Measurements from ENCODE around the gene HSD17B8. TPM values are rescaled to one million over a fixed set of nuclear protein-coding genes. Genes with fewer than 3 reads are reported as not detected.

HSD17B8 gene
- total and polyA plus RNA-seq, 2 experiments from 2014 or later, result 4.3 to 8.9 TPM

GRCh38 chr6:33178755-33179475 is 25.5 kb upstream of the HSD17B8 start:
- Mint-ChIP-seq H3K27me3 (ENCODE audit: insufficient read depth, low read depth, poor library complexity) (peaks cover 15% of the 10 kb centered on the region), H3K4me1 (peaks cover 5% of the 10 kb centered on the region; the same call in 2 of the 3 replicates), H3K9me3 (no peaks in the 10 kb centered on the region), H3K36me3 (ENCODE audit: low read depth) (no peaks in the 10 kb centered on the region), H3K27ac (no peak overlapping the region), H3K4me3 (no peak overlapping the region)
- Histone ChIP-seq H2AFZ (no peak overlapping the region), H3K36me3 (ENCODE audit: insufficient read depth) (no peaks in the 10 kb centered on the region), H3K4me1 (ENCODE audit: insufficient read depth) (no peaks in the 10 kb centered on the region), H3K79me2 (replicated peaks; ENCODE audit: insufficient read depth) (no peaks in the 10 kb centered on the region), H3K4me2 (no peak overlapping the region), H3K27me3 (ENCODE audit: insufficient read depth) (no peaks in the 10 kb centered on the region), H3K4me3 (no peak overlapping the region), H3F3A (replicated peaks; ENCODE audit: low read depth) (no peaks in the 10 kb centered on the region), H3K27ac (ENCODE audit: low read depth) (no peak overlapping the region), H3K9me2 (ENCODE audit: insufficient read depth) (peaks cover 8% of the 10 kb centered on the region; the same call in 1 of the 2 replicates), H4K20me1 (replicated peaks; ENCODE audit: insufficient read depth) (no peaks in the 10 kb centered on the region)
- TF ChIP-seq NANOG (IDR thresholded peaks at IDR 0.05; ENCODE audit: borderline replicate concordance) (no peak), JUNB (IDR thresholded peaks at IDR 0.05; ENCODE audit: unreplicated experiment) (no peak)
- ATAC-seq, result no peak
- DNase-seq (ENCODE audit: low spot score), result no peak

DNA sequence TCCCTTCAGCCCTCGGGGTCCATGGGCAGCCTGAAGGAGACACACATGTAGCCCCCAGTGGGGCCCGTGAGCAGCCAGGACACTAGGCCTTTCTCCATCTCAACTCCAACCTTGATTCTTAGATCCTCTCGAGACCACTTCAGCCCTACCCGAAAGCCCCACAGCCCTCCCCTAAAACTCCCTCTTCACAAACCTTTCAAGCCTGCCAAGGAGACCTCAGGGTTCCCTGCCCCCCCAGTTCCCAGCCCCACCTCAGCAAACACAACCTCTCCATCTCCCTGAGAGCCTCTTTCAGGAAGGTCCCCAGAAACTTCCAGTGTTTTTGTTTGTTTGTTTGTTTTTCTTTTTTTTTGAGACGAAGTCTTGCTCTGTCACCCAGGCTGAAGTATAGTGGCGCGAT is 23.3 kb upstream of the HSD17B8 start:
- no peaks in the 10 kb centered on the region for H3K9me3 Mint-ChIP-seq
- ATAC-seq, result no peak
- no peaks in the 10 kb centered on the region; the same call in 2 of the 3 replicates for H3K36me3 Mint-ChIP-seq (ENCODE audit: low read depth)
- DNase-seq (ENCODE audit: low spot score), result no peak
- no peaks in the 10 kb centered on the region for H3K27me3 ChIP-seq (ENCODE audit: insufficient read depth)
- H4K20me1 ChIP-seq (replicated peaks; ENCODE audit: insufficient read depth), result no peaks in the 10 kb centered on the region
- H3K4me1 Mint-ChIP-seq, result peaks cover 13% of the 10 kb centered on the region
- no peaks in the 10 kb centered on the region for H3F3A ChIP-seq (replicated peaks; ENCODE audit: low read depth)
- H2AFZ ChIP-seq, result no peak overlapping the region
- H3K27me3 Mint-ChIP-seq (ENCODE audit: insufficient read depth, low read depth, poor library complexity), result peaks cover 12% of the 10 kb centered on the region
- H3K9me2 ChIP-seq (ENCODE audit: insufficient read depth), result peaks cover 14% of the 10 kb centered on the region; the same call in 1 of the 2 replicates
- no peaks in the 10 kb centered on the region for H3K79me2 ChIP-seq (replicated peaks; ENCODE audit: insufficient read depth)
- H3K4me2 ChIP-seq, result no peak overlapping the region
- H3K36me3 ChIP-seq (ENCODE audit: insufficient read depth), result no peaks in the 10 kb centered on the region
- no peak overlapping the region for H3K4me3 ChIP-seq
- H3K27ac Mint-ChIP-seq, result no peak overlapping the region
- no peak overlapping the region for H3K27ac ChIP-seq (ENCODE audit: low read depth)
- H3K4me1 ChIP-seq (ENCODE audit: insufficient read depth), result no peaks in the 10 kb centered on the region
- no peak overlapping the region; the same call in 2 of the 3 replicates for H3K4me3 Mint-ChIP-seq
- TF ChIP-seq, protein P1, sequence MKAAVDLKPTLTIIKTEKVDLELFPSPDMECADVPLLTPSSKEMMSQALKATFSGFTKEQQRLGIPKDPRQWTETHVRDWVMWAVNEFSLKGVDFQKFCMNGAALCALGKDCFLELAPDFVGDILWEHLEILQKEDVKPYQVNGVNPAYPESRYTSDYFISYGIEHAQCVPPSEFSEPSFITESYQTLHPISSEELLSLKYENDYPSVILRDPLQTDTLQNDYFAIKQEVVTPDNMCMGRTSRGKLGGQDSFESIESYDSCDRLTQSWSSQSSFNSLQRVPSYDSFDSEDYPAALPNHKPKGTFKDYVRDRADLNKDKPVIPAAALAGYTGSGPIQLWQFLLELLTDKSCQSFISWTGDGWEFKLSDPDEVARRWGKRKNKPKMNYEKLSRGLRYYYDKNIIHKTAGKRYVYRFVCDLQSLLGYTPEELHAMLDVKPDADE (IDR thresholded peaks at IDR 0.05), result no peak
- TF ChIP-seq JUNB (IDR thresholded peaks at IDR 0.05; ENCODE audit: unreplicated experiment) (no peak), STAT1 (IDR thresholded peaks at IDR 0.05; ENCODE audit: unreplicated experiment) (no peak), EZH2 (IDR thresholded peaks at IDR 0.05; ENCODE audit: low read depth, unreplicated experiment) (no peak), EZH2phosphoT487 (IDR thresholded peaks at IDR 0.05; ENCODE audit: unreplicated experiment) (no peak), POLR2AphosphoS5 (IDR thresholded peaks at IDR 0.05; ENCODE audit: low read depth) (no peak), NANOG (IDR thresholded peaks at IDR 0.05; ENCODE audit: borderline replicate concordance) (no peak), ZNF331 (CRISPR knock-in tag; IDR thresholded peaks at IDR 0.05; ENCODE audit: low read depth) (no peak), CTCF (conservative IDR thresholded peaks at IDR 0.05; ENCODE audit: low read depth in 2 of 2) (no peak), ZNF114 (CRISPR knock-in tag; IDR thresholded peaks at IDR 0.05) (no peak)
- TF ChIP-seq, protein P2, sequence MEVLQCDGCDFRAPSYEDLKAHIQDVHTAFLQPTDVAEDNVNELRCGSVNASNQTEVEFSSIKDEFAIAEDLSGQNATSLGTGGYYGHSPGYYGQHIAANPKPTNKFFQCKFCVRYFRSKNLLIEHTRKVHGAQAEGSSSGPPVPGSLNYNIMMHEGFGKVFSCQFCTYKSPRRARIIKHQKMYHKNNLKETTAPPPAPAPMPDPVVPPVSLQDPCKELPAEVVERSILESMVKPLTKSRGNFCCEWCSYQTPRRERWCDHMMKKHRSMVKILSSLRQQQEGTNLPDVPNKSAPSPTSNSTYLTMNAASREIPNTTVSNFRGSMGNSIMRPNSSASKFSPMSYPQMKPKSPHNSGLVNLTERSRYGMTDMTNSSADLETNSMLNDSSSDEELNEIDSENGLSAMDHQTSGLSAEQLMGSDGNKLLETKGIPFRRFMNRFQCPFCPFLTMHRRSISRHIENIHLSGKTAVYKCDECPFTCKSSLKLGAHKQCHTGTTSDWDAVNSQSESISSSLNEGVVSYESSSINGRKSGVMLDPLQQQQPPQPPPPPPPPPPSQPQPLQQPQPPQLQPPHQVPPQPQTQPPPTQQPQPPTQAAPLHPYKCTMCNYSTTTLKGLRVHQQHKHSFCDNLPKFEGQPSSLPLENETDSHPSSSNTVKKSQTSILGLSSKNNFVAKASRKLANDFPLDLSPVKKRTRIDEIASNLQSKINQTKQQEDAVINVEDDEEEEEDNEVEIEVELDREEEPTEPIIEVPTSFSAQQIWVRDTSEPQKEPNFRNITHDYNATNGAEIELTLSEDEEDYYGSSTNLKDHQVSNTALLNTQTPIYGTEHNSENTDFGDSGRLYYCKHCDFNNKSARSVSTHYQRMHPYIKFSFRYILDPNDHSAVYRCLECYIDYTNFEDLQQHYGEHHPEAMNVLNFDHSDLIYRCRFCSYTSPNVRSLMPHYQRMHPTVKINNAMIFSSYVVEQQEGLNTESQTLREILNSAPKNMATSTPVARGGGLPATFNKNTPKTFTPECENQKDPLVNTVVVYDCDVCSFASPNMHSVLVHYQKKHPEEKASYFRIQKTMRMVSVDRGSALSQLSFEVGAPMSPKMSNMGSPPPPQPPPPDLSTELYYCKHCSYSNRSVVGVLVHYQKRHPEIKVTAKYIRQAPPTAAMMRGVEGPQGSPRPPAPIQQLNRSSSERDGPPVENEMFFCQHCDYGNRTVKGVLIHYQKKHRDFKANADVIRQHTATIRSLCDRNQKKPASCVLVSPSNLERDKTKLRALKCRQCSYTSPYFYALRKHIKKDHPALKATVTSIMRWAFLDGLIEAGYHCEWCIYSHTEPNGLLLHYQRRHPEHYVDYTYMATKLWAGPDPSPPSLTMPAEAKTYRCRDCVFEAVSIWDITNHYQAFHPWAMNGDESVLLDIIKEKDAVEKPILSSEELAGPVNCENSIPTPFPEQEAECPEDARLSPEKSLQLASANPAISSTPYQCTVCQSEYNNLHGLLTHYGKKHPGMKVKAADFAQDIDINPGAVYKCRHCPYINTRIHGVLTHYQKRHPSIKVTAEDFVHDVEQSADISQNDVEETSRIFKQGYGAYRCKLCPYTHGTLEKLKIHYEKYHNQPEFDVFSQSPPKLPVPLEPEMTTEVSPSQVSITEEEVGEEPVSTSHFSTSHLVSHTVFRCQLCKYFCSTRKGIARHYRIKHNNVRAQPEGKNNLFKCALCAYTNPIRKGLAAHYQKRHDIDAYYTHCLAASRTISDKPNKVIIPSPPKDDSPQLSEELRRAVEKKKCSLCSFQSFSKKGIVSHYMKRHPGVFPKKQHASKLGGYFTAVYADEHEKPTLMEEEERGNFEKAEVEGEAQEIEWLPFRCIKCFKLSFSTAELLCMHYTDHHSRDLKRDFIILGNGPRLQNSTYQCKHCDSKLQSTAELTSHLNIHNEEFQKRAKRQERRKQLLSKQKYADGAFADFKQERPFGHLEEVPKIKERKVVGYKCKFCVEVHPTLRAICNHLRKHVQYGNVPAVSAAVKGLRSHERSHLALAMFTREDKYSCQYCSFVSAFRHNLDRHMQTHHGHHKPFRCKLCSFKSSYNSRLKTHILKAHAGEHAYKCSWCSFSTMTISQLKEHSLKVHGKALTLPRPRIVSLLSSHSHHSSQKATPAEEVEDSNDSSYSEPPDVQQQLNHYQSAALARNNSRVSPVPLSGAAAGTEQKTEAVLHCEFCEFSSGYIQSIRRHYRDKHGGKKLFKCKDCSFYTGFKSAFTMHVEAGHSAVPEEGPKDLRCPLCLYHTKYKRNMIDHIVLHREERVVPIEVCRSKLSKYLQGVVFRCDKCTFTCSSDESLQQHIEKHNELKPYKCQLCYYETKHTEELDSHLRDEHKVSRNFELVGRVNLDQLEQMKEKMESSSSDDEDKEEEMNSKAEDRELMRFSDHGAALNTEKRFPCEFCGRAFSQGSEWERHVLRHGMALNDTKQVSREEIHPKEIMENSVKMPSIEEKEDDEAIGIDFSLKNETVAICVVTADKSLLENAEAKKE (CRISPR knock-in tag; IDR thresholded peaks at IDR 0.05), result no peak

Measured in GM23338 (cell line).